Fibroblast of peridontal ligament (primary cell): ENCODE results near the gene ZDHHC9.

Source experiments
- DNase-seq: peaks from one replicate; pipeline ENCODE4 v3.0.0-alpha.2; 2010; ENCODE audit errors: extremely low read depth

ZDHHC9 gene

DNA sequence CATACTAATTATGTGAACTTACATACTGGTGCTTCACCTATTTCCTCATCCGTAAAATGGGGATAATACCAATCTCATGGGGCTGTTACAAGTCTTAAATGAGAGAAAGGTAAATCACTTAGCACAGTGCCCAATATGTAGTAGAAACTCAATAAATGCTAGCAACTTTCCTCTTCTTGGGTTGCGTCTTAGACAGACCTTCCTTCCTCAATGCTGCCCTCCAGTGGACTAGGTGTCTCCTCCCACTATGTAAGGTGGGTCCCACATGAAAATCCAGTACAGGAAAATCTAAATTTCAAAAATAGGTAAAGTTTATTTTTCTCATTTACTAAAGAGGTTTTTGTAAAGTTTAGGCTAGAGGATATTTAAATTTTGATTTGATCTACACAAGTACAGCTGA lies 20.6 kb downstream of the ZDHHC9 start:
- peak; percentile 42 for DNase-seq

DNA sequence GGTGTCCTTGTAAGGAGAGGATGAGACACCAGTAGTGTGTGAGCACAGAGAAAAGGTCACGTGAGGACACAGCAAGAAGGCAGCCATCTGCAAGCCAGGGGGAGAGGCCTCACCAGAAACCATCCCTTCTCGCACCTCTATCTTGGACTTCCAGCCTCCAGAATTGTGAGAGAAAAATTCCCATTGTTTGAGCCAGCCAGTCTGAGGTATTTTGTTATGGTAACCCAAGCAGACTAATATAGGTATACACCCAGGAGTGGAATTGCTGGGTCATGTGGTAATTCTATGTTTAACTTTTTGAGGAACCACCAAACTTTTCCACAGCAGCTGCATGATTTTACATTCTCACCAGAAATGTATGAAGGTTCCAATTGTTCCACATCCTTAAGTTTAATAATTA lies 25.6 kb downstream of the ZDHHC9 start:
- DNase-seq = no peak

DNA sequence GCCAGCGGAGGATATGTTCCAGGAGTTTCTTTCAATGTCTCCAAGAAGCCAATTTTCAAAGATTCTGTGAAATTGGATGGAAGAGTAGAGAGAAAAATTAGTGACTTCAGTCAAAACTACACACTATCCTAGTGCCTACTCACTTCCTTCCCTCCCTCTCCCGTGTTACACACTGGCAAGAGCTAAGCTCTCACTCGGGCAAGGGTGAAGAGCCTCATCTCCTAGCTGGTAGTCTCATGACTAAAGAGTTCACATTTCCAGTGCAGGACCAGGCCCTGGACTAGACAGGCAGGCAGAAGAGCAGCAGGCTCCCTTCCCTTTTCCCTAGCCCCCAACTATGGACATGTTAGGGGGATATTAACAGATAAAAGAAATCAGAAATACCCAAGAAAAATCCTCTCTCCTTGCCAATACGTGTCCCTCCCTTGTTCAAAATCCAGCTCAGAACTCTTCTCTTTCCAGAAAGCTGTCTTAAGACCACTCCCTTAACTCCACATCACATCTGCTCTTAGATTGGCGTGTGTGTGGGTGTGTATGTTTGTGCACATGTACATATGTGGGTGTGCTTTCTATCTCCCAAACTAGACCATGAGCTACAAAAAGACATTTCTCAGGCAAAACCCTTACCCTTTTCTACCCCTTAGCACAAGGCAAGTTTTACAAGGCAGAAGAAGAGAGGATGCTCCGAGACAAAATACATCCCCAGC lies 29.9 kb downstream of the ZDHHC9 start:
- DNase-seq = no peak

DNA sequence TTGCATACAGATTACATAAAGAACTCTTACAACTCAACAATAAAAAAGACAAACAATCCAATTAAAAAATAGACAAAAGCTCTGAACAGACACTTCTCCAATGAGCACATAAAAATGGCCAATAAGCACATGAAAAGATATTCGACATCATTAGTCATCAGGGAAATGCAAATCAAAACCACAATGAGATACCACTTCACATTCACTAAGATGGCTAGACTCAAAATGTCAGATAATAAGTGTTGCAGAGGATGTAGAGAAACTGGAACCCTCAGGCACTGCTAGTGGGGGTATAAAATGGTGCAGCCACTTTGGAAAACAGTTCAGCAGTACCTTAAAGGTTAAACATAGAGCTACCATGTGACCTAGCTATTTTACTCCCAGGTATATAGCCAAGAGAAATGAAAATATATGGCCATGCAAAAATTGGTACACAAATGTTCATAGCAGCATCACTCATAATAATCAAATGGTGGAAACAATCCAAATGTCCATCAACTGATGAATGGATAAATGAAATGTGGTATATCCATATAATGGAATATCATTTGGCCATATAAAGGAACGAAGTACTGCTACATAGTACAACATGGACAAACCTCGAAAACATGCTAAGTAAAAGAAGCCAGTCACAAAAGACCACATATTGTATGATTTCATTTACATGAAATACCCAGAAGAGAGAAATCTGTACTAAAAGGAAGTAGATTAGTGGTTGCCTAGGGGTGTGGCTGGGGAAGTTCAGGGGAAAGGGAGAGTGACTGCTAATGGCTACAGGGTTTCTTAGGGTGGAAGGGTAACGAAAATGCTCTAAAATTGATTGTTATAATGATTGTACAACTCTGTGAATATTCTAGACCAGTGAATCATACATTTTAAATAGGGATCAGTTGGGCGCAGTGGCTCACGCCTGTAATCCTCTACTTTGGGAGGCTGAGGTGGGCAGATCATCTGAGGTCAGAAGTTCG lies 34.6 kb downstream of the ZDHHC9 start:
- DNase-seq = no peak

DNA sequence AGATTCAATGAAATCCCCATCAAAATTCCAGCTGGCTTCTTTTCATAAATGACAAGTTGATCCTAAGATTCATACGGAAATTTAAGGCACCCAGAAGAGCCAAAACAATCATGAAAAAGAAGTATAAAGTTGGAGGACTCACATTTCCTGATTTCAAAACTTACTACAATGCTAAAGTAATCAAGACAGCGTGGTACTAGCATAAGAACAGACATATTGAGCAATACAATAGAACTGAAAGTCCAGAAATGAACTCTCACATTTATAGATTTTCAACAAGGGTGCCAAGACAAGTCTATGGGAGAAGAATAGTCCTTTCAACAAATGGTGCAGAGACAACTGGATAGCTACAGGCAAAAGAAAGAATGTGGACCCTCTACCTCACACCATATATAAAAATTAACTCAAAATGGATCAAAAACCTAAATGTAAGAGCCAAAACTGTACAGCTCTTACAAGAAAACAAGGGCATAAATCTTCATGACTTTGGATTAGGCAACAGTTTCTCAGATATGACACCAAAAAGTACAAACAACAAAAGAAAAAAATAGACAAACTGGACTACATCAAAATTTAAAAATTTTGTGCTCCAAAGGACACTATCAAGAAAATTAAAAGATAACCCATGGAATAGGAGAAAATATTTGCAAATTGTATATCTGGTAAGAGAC lies 35.4 kb downstream of the ZDHHC9 start:
- peak; percentile 52 for DNase-seq

DNA sequence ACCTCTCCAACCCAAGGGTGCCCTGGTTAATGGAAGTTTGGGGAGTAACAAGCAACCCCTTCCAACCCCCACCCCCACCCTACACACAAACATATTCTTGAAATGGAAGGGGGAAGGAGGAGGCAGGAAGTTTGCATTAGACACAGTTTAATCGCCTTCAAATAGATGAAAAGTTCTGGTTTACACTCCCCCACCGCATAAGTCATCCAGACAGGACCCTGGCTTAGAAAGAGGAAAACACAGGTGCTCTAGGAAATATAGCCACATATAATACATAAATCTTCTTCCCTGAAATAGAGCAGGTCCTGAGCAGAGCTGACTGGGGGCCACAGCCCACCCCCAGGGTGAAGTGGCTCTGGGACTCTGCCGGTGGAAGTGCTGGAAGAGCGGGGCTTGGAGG lies 38.9 kb downstream of the ZDHHC9 start:
- DNase-seq = no peak

DNA sequence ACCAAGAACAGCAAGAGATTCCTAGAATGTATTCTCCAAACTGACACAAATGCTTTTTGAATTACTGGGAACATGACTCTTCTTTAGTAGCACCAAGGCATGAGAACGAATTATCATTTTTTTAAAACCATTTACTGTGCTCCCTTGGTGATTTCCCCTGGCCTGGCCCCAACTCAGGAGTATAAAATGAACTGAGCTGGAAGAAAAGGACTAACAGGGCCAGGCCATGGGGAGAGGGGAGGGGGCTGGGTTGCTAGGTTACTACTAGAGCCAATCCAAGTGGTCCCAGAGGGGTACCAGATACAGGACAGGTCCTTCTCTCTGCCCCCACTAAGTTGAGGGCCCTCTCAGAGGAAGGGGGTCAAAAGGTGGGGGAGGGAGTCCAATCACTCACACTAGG lies 40.8 kb downstream of the ZDHHC9 start:
- DNase-seq = peak; percentile 1

DNA sequence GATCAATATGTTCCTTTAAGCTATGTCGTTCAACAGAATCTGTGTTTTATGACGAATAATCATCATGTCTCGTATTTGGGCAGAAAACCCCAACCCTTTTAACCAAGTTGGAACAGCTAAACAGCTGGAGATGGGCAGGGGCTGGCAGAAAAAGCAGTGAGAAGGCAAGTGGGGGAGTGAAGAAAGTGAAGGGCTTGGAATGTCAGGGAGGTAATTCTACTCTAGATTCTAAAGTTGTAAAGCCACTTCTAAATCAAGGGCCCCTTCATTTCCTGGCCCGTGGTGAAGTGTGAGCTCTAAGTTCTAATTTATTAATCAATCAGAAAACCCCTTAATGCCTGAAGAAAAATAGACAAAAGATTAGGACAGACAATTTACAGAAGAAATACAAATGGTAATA lies 43.5 kb downstream of the ZDHHC9 start:
- DNase-seq = no peak

DNA sequence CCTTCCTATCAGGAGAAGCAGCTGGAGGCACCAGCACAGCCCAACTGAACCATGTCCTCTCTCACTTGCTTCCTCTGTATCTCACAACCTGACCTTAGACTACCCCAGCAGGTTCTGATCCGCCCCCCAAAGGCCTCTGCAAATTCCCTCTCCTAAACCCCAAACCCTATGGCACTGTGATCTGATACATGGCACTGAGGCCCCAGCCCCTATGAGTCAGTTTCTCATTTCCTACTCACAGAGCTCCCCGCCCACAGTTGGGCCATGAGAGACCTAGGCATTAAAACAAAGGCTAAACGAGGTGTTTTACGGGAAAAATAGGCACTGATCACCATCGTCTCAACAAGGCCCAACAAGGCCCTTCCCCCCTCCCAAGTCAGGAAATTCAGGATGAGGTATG lies 44.8 kb downstream of the ZDHHC9 start:
- DNase-seq = no peak

DNA sequence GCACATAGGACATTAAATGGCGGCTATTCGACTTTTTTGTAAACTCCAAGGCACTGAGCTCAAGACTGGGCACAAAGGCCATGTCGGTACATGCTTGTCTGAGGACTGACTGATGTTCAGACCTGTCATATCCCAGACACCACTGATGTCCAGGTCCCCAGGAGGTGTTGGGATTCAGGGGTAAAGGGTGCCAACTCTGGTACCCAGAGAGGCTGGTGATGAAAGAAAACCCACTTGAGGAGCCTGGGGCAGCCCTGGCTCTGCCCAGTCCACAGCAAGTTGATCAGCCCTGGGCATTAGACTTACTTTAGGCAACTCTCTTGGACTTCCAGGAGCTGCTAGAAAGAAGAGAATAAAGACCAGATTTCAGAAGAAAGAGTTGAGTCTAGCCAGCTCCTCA lies 45.2 kb downstream of the ZDHHC9 start:
- DNase-seq = no peak

DNA sequence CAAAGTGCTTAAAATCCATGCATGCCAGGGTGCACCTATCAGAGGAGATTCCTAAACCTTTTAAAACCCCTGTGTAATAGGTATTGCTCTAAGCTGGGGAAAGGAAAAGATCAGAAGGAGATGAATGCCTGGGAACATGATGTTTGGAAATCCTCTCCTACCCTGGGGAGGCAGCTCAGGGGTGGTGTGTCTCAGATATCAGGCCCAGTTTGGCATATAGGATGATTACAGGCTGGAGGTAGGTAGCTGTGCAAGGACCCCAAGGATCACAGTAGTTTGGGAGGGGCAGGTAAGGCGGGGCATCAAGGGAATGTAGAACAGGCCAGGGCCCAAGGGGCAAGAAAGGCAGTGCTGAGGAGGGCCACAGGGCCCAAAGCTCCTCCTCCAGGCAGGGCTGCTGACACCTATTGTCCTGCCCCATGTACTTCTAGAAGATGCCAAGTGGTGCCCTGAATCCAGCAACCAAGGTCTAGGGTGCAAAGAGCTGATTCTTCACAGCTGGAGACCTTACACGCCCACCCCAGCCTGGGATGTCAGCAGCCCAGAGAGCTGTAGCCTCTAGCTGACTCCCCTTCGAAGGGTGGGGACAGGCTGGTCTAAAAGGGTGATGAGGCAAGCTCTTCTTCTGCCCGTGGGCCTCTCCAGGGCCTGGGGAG lies 46.3 kb downstream of the ZDHHC9 start:
- DNase-seq = no peak

DNA sequence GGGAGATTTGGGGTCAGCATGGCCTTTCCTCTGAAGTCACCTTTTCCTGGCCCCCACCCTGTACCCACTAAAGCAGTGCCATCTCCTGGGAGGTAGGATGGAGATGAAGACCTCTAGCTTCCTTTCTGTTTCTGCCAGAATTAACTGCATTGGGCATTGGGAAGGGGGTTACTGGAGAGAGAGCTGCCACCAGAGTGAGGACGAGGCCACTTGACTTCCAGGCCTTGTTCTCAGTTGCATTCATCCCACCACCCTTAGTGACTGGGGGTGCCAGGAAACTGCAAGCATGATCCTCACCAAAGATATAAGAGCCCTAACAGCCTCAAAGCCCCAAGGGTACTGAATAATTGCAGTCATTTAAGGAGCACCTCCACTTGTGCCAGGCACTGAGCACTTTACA lies 48.1 kb downstream of the ZDHHC9 start:
- DNase-seq = no peak

DNA sequence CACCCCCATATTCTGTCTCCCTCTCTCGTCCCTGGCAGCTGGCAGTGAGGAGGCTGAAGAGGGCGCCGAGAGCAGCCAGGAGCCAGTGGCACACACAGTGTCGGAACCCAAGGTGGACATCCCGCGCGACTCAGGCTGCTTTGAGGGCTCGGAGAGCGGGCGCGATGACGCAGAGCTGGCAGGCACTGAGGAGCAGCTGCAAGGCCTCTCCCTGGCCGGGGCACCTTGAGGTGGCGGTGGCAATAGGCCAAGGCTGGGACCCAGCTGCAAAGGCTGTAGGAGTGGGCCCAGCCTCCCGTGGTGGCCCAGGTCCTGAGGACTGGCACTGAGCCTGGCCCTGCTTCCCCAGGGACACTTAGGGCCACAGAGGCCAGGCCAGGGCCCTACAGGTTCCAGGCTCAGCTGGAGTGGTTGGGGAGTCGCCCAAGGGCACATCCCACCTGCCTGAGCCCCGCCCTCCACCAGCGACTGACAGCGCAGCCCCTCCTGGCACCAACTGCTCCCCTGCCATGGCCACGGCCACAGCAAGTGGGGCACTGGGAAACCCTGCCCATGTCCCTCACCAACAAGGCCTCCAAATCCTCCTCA lies 50.0 kb downstream of the ZDHHC9 start:
- DNase-seq = no peak

DNA sequence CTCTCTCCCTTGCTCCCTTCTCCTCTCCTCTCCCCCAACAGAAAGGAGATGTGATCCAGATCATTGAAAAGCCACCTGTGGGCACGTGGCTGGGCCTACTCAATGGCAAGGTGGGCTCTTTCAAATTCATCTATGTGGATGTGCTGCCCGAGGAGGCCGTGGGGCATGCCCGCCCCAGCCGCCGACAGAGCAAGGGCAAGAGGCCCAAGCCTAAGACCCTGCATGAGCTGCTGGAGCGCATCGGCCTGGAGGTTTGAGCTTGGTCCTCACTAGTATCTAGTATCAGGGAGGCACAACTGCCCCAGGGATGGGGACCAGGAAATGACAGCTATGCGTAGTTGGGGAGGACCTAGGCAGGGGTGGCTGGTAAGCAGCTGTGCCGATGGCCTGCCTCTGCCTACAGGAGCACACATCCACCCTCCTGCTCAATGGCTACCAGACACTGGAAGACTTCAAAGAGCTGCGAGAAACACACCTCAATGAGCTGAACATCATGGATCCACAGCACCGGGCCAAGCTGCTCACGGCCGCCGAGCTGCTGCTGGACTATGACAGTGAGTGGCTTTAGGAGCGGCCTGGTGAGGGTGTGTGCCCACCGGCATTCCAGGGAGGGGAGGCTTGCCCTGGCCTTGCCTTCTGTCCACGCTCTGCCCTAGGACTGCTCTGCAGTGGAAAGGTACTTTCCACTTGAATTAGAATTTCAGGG lies 50.9 kb downstream of the ZDHHC9 start:
- no peak for DNase-seq

DNA sequence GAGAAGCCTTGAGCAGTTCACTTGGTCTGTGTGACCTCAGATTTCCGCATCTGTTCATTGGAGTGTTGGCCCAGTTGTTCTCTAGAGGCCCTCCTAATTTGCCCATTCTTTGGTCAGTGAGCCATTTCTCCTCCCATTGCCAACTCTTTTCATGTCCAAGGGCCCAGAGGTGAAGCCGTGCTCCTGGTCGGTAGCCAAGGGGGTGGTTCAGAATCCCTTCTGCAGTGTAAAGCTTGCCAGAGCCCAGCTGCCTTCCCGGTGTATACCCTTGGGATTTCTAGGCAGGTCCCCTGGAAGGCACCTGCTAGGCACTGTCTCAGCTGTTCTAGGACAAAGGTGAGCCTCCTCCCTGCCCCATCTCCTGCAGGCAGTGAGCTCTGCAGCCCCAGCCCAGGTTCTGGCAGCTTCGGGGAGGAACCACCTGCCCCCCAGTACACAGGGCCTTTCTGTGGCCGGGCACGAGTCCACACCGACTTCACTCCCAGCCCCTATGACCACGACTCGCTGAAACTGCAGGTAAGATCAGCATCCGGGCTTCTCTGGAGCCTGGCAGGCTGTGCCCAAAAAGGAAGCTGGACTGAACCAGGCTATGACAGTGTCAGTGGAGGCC lies 51.6 kb downstream of the ZDHHC9 start:
- no peak for DNase-seq

DNA sequence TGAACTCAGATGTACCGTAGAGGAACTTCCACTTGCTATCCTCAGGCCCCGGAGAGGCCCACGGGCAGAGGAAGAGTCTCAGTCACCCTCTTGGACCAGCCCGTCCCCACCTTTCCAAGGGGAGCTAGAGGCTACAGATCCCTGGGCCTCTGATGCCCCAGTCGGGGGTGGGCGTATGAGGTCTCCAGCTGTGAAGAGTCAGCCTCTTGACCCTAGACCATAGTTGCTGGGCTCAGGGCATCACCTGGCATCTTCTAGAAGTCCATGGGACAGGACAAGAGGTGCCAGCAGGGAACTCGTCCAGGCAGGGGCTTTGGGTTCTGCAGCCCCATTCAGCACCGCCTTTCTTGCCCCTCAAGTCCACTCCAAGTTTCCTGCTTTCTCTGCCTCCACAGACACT lies 52.4 kb downstream of the ZDHHC9 start:
- no peak for DNase-seq

DNA sequence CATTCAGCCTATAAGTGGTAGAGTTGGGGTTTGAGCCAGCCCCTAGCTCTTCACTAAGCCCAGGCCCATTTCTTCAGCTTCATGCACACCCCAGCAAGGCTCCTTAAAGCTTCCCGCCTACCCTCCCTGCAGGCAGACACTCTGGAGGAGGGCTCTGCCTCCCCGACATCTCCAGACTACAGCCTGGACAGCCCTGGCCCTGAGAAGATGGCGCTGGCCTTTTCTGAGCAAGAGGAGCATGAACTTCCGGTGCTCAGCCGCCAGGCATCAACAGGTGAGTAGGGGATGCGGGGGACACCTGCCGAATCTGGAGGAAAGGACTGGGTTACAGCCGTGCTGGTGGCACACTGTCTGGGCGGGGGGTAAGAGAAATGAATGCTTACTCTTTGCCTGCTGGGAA lies 52.9 kb downstream of the ZDHHC9 start:
- DNase-seq = no peak

DNA sequence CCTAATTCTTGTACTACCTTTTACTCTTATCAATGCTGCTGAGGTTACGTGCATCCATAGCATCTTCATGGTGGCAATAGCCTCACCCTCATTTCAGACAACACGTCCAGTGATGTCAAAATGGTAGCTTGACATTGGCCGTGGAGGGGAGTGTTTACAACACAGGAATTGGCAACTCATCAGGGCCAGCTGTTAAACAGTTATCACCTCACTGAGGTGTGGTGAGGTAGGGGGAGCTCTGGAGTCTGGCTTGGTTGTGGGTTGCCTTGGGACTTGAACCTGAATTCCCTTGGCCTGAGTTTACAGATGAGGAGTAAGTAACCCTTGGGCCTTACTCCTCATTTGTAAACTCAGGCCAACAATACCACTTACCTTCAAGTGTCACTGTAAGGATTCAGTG lies 53.5 kb downstream of the ZDHHC9 start:
- no peak for DNase-seq

DNA sequence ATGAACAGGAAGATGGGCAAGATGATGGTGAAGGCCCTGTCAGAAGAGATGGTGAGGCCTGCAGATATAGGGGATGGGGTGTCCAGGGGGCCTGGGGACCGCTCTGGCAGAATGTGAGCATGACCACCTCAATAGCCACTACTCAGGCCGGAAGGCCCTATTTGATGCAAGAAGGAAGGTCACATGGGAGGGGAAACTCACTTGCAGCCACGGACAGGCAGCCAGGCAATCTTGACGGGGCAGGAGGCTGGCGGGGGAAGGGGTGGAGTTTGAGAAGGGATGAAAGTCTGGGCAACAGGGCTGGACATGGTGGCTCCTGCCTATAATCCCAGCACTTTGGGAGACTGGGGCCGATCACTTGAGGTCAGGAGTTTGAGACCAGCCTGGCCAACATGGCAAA lies 55.2 kb downstream of the ZDHHC9 start:
- DNase-seq = no peak

DNA sequence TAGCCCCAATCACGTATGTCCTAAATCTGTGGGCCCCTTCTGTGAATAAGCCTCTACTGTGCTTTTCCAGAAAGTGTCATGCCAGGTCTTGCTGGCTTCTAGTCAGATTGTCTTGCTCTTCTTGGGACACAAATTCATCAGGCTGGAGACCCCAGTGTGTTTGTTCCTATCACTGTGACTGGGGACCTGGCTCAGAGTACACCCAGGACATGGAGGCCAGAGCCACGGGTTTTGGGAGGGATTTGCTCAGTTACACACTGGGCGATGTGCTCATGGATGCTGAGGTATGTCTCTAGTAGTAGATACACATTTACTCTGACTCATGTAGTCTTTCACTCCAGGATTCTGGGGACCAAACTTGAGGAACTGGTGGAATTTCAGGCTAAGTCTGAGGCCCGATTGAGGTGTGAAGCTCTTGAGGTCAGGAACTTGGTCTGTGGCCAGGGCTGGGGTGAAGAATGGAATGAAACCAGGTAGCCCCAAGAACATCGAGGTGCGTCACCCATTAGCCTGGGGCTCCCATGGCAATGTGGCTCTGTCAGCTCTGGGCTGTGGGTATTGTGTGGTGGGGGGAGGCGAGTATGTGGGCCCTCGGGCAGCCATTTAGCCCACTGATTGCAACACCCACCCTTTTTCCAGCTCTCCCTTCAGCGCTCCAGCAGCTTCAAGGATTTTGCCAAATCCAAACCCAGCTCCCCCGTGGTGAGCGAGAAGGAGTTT lies 56.2 kb downstream of the ZDHHC9 start:
- no peak for DNase-seq
